HUES48 (cell line): ENCODE results near the gene CMTM4.

Experiments used
- H3K27ac ChIP-seq: one replicate; pipeline ENCODE4 v1.7.0; 2013; ENCODE audit warnings: low read depth, low read length, inconsistent platforms
- H3K27me3 ChIP-seq: 2 replicates; pipeline ENCODE4 v1.6.1; 2013; ENCODE audit warnings: mild to moderate bottlenecking, low read length; ENCODE audit not compliant: control insufficient read depth, insufficient read depth
- H3K36me3 ChIP-seq: 2 replicates; pipeline ENCODE4 v1.6.1; 2013; ENCODE audit warnings: low read length; ENCODE audit not compliant: control insufficient read depth, insufficient read depth
- H3K4me1 ChIP-seq: 2 replicates; pipeline ENCODE4 v1.6.1; 2013; ENCODE audit warnings: mild to moderate bottlenecking, low read length; ENCODE audit not compliant: control insufficient read depth, insufficient read depth
- H3K4me3 ChIP-seq: 2 replicates; pipeline ENCODE4 v1.5.1; 2013; ENCODE audit warnings: mild to moderate bottlenecking, low read depth, low read length
- H3K9ac ChIP-seq: 2 replicates; pipeline ENCODE4 v1.6.1; 2013; ENCODE audit warnings: mild to moderate bottlenecking, low read depth, low read length, moderate library complexity
- H3K9me3 ChIP-seq: 2 replicates; pipeline ENCODE4 v1.6.1; 2013; ENCODE audit warnings: low read length; ENCODE audit not compliant: control insufficient read depth, insufficient read depth

CMTM4 gene

DNA sequence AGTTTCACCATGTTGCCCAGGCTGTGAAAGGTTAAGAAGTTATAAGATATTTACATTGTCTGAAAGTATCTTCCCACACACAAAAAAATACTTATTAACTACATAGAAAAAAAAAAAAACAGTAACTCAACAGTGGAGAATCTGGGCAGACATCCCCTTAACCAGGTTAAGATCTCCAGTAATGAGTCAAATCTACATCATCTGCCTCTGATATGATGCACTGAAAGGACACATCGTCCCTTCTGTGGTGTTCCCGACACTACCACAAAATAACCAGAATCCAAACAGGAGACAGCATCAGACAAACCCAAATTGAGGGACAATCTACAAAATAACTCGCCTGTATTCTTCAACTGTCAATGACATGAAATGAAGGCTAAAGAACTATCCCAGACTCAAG lies 40.0 kb downstream of the CMTM4 start:
- no peaks in the 10 kb centered on the region for H3K9me3 ChIP-seq
- H3K9ac ChIP-seq: no peak overlapping the region
- no peak overlapping the region for H3K27ac ChIP-seq
- no peaks in the 10 kb centered on the region for H3K27me3 ChIP-seq
- H3K4me3 ChIP-seq: no peak overlapping the region
- H3K36me3 ChIP-seq: no peaks in the 10 kb centered on the region
- peaks cover 20% of the 10 kb centered on the region for H3K4me1 ChIP-seq

DNA sequence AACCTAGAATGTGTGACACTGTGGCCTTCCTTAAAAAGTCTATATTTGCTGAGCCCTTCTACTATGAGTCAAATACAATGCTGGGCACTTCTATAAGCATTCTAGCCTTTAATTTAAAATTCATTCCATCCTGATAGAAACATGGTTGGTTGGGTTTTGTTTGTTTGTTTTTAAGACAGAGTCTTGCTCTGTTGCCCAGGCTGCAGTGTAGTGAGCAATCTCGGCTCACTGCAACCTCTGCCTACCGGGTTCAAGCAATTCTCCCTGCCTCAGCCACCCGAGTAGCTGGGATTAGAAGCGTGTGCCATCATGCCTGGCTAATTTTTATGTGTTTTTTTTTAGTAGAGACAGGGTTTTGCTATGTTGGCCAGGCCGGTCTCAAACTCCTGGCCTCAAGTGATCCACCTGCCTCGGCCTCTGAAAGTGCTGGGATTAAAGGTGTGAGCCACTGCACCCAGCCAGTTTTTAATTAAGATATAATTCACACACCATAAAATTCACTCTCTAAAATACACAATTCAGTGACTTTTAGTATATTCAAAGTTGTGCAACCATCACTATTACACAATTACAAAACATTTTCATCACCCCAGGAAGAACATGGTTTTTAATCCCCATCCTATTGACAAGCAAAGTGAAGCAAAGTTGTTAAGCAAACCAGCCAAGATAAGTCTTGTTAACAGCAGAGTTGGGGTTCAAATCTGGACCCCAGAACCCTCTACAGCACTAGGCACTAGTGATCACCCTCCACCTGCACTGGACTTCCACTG lies 42.8 kb downstream of the CMTM4 start:
- Histone ChIP-seq H3K4me1 (peaks cover 19% of the 10 kb centered on the region), H3K9me3 (no peaks in the 10 kb centered on the region), H3K4me3 (no peak overlapping the region), H3K9ac (no peak overlapping the region), H3K36me3 (no peaks in the 10 kb centered on the region), H3K27me3 (no peaks in the 10 kb centered on the region), H3K27ac (no peak overlapping the region)

DNA sequence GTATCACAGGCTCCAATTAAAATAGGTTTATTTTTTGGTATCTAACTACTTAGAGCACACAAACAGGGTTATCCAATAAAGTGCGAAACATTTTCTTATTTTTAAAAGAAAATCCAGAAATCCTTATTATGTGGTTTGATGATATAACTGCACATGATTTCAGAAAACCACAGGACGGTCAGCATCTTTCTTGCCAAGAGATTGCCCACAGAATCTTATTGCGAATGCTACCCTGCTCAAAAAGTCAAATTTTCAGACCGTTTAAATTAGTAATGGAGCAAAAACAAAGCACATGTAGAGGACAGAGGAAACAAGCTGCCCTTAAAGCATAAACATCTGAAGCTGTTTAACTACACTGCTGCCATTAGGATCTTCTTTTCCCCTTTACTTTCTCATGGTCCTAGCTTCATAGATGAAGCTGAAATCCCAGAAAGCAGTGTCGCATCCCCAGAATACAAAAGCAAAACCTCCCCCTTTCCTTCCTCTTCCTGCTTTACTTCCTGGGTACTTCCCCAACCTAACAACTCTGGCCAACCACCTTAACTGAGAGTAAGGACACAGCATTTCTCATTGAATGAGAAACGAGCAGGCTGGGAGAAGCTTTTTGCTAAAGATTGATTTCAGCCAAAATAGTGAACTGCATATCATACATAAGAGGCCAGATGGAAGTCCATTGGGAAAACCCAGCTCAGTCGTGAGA lies 43.7 kb downstream of the CMTM4 start:
- no peak overlapping the region for H3K27ac ChIP-seq
- H3K4me3 ChIP-seq: no peak overlapping the region
- H3K9me3 ChIP-seq: no peaks in the 10 kb centered on the region
- H3K9ac ChIP-seq: no peak overlapping the region
- H3K36me3 ChIP-seq: no peaks in the 10 kb centered on the region
- H3K27me3 ChIP-seq: no peaks in the 10 kb centered on the region
- peaks cover 19% of the 10 kb centered on the region for H3K4me1 ChIP-seq

DNA sequence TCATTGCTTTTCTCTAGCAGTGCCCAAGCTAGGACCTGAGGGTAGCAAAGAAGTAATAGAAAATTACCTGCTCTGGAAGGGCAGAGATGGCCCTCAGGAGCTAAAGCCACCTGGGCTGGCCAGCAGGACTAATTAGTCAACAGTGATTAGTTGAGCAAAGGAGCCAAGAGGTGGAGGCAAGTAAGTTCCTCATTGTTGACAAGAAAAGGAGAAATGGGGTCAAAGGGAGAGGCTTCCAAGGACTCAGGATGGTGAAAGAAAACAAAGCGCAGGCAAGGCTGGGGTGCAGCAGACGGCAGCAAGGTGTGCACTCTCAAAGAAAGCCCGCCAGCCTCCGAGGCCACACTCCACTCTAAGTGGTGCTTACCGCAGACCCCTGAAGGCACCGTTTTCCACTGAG lies 44.6 kb downstream of the CMTM4 start:
- Histone ChIP-seq H3K9me3 (no peaks in the 10 kb centered on the region), H3K36me3 (no peaks in the 10 kb centered on the region), H3K27me3 (no peaks in the 10 kb centered on the region), H3K9ac (no peak overlapping the region), H3K4me1 (peaks cover 19% of the 10 kb centered on the region), H3K4me3 (no peak overlapping the region), H3K27ac (no peak overlapping the region)

DNA sequence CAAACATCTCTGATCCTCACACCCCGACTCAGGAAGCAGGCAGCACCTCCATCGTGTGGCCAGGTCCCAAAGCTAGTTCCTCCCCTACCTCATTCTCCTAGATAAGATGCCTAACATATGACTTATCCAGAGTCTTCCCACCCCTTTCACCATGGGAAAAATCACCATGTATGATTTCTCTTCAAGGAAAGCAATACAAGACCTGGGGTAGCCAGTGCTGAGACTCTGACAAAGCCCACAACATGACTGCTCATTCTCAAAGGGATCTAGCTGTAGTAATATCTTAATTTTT lies 45.1 kb downstream of the CMTM4 start:
- Histone ChIP-seq H3K9ac (no peak overlapping the region), H3K27me3 (no peaks in the 10 kb centered on the region), H3K36me3 (no peaks in the 10 kb centered on the region), H3K27ac (no peak overlapping the region), H3K4me1 (peaks cover 19% of the 10 kb centered on the region), H3K4me3 (peak overlapping the region; percentile 50; the same call in 1 of the 2 replicates), H3K9me3 (no peaks in the 10 kb centered on the region)

- H3K27ac ChIP-seq: no peak overlapping the region
- H3K9me3 ChIP-seq: no peaks in the 10 kb centered on the region
- H3K4me3 ChIP-seq: peak overlapping the region; percentile 50
- peaks cover 19% of the 10 kb centered on the region for H3K4me1 ChIP-seq
- no peaks in the 10 kb centered on the region for H3K27me3 ChIP-seq
- no peaks in the 10 kb centered on the region for H3K36me3 ChIP-seq
- no peak overlapping the region for H3K9ac ChIP-seq
Observed at GRCh38 chr16:66650707-66651473, 45.7 kb downstream of the CMTM4 start.

GRCh38 chr16:66649636-66650205 lies 46.8 kb downstream of the CMTM4 start:
- no peaks in the 10 kb centered on the region for H3K9me3 ChIP-seq
- no peak overlapping the region for H3K27ac ChIP-seq
- no peaks in the 10 kb centered on the region for H3K36me3 ChIP-seq
- H3K4me3 ChIP-seq: no peak overlapping the region
- H3K9ac ChIP-seq: no peak overlapping the region
- H3K27me3 ChIP-seq: no peaks in the 10 kb centered on the region
- H3K4me1 ChIP-seq: peaks cover 20% of the 10 kb centered on the region

- no peak overlapping the region for H3K4me3 ChIP-seq
- H3K36me3 ChIP-seq: no peaks in the 10 kb centered on the region
- H3K9me3 ChIP-seq: no peaks in the 10 kb centered on the region
- no peak overlapping the region for H3K27ac ChIP-seq
- H3K4me1 ChIP-seq: peaks cover 23% of the 10 kb centered on the region
- H3K9ac ChIP-seq: no peak overlapping the region
- H3K27me3 ChIP-seq: no peaks in the 10 kb centered on the region
Observed at GRCh38 chr16:66649167-66649566, 47.4 kb downstream of the CMTM4 start.

DNA sequence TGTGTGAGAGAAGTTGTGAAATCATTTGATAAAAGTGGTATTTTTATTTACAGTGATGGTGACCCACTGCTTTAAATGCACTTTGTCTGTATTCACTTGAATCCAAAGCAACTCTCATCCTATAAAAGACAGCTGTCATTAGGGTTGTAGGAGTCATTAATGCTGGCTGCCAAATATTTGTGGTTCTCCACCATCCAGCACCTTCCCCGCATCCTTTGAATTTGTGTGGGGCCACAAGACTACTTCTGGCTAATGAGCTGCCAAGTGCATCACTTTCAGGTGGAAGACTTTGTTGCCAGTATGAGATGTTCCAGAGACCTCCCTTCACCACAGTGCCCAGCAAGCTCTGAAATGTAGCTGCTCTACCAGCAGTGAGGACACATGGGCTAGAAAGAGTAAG lies 48.7 kb downstream of the CMTM4 start:
- Histone ChIP-seq H3K27ac (no peak overlapping the region), H3K4me3 (no peak overlapping the region), H3K36me3 (no peaks in the 10 kb centered on the region), H3K9me3 (no peaks in the 10 kb centered on the region), H3K9ac (no peak overlapping the region), H3K27me3 (no peaks in the 10 kb centered on the region), H3K4me1 (peaks cover 20% of the 10 kb centered on the region)

DNA sequence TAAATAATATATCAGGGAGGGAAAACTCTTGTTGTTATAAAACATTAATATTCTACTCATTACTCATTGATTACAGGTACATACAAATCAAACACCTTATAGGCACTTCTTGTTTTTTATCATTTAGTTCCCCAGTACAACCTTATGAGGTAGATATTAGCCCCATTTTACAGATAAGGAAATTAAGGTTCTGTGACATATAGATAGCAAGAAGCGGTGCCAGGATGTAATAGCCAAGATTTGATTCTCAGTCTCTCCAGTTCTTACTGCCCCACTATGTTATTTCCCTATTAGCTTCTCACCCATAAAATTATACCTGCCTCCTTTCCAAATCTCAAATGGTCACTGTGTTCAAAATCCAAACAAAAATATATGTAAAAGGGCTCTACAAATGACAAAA lies 55.2 kb downstream of the CMTM4 start:
- Histone ChIP-seq H3K27ac (no peak overlapping the region), H3K4me3 (no peak overlapping the region), H3K9ac (no peak overlapping the region), H3K27me3 (no peaks in the 10 kb centered on the region), H3K36me3 (peaks cover 4% of the 10 kb centered on the region), H3K9me3 (no peaks in the 10 kb centered on the region), H3K4me1 (peaks cover 16% of the 10 kb centered on the region)
